Measurements from ENCODE around the gene CDPF1. TPM values are rescaled to one million over a fixed set of nuclear protein-coding genes. Genes with fewer than 3 reads are reported as not detected.

CDPF1 gene
- total and polyA plus RNA-seq, 2 experiments from 2014 or later: 10.1 to 14.5 TPM

DNA sequence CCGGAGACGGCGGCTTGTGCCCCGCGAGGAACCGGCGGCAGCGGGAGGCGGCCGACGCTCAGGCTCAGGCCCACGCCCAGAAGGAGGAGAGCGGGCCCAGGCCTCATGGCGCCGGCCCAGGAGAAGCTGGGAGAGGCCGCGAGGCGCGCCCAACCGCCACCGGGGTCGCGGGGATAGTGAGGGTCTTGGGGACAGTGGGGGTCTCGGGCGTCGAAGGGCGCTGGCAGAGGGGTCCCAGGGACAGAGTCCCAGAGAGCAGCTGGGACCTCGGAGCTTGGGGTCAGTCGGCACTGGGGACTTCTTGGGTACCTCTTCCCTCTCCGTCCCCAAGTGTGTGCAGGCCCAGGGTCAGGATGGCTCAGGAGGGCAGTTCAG lies 13.1 kb upstream of the CDPF1 start, which contains the start of gene PKDREJ:
PKDREJ (minus strand) TSS at position 128 of the 375 bp plus-strand sequence; CDS start at position 107, 21 bp downstream.
- Mint-ChIP-seq H3K27me3 (ENCODE audit: insufficient read depth, low read depth, poor library complexity) (peaks cover 53% of the 10 kb centered on the region), H3K9me3 (peaks cover 55% of the 10 kb centered on the region)

More for the DNA sequence above, 13.1 kb upstream of the CDPF1 start, which contains the start of gene PKDREJ:
- Histone ChIP-seq H2AFZ (peak within 1 kb of the TSS; percentile 85), H3K27ac (ENCODE audit: low read depth) (no peak within 1 kb of the TSS), H4K20me1 (replicated peaks; ENCODE audit: insufficient read depth) (no peaks in the 10 kb centered on the region), H3K4me3 (peak within 1 kb of the TSS; percentile 49), H3K79me2 (replicated peaks; ENCODE audit: insufficient read depth) (no peaks in the 10 kb centered on the region), H3K9me2 (ENCODE audit: insufficient read depth) (no peaks in the 10 kb centered on the region; the same call in 1 of the 2 replicates), H3K4me1 (ENCODE audit: insufficient read depth) (no peaks in the 10 kb centered on the region), H3F3A (replicated peaks; ENCODE audit: low read depth) (0 out of 2 replicates have a peak, but pooled peaks cover 3% of the 10 kb centered on the region), H3K4me2 (peak within 1 kb of the TSS; percentile 73), H3K27me3 (ENCODE audit: insufficient read depth) (peaks cover 64% of the 10 kb centered on the region), H3K36me3 (ENCODE audit: insufficient read depth) (no peaks in the 10 kb centered on the region)
- H3K4me1 Mint-ChIP-seq: peaks cover 5% of the 10 kb centered on the region
- TF ChIP-seq, protein P1, sequence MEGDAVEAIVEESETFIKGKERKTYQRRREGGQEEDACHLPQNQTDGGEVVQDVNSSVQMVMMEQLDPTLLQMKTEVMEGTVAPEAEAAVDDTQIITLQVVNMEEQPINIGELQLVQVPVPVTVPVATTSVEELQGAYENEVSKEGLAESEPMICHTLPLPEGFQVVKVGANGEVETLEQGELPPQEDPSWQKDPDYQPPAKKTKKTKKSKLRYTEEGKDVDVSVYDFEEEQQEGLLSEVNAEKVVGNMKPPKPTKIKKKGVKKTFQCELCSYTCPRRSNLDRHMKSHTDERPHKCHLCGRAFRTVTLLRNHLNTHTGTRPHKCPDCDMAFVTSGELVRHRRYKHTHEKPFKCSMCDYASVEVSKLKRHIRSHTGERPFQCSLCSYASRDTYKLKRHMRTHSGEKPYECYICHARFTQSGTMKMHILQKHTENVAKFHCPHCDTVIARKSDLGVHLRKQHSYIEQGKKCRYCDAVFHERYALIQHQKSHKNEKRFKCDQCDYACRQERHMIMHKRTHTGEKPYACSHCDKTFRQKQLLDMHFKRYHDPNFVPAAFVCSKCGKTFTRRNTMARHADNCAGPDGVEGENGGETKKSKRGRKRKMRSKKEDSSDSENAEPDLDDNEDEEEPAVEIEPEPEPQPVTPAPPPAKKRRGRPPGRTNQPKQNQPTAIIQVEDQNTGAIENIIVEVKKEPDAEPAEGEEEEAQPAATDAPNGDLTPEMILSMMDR (conservative IDR thresholded peaks at IDR 0.05; ENCODE audit: low read depth in 2 of 2): no peak
- TF ChIP-seq POLR2AphosphoS5 (IDR thresholded peaks at IDR 0.05; ENCODE audit: low read depth) (no peak), STAT1 (IDR thresholded peaks at IDR 0.05; ENCODE audit: unreplicated experiment) (no peak), NANOG (IDR thresholded peaks at IDR 0.05; ENCODE audit: borderline replicate concordance) (no peak)
- TF ChIP-seq, protein P2, sequence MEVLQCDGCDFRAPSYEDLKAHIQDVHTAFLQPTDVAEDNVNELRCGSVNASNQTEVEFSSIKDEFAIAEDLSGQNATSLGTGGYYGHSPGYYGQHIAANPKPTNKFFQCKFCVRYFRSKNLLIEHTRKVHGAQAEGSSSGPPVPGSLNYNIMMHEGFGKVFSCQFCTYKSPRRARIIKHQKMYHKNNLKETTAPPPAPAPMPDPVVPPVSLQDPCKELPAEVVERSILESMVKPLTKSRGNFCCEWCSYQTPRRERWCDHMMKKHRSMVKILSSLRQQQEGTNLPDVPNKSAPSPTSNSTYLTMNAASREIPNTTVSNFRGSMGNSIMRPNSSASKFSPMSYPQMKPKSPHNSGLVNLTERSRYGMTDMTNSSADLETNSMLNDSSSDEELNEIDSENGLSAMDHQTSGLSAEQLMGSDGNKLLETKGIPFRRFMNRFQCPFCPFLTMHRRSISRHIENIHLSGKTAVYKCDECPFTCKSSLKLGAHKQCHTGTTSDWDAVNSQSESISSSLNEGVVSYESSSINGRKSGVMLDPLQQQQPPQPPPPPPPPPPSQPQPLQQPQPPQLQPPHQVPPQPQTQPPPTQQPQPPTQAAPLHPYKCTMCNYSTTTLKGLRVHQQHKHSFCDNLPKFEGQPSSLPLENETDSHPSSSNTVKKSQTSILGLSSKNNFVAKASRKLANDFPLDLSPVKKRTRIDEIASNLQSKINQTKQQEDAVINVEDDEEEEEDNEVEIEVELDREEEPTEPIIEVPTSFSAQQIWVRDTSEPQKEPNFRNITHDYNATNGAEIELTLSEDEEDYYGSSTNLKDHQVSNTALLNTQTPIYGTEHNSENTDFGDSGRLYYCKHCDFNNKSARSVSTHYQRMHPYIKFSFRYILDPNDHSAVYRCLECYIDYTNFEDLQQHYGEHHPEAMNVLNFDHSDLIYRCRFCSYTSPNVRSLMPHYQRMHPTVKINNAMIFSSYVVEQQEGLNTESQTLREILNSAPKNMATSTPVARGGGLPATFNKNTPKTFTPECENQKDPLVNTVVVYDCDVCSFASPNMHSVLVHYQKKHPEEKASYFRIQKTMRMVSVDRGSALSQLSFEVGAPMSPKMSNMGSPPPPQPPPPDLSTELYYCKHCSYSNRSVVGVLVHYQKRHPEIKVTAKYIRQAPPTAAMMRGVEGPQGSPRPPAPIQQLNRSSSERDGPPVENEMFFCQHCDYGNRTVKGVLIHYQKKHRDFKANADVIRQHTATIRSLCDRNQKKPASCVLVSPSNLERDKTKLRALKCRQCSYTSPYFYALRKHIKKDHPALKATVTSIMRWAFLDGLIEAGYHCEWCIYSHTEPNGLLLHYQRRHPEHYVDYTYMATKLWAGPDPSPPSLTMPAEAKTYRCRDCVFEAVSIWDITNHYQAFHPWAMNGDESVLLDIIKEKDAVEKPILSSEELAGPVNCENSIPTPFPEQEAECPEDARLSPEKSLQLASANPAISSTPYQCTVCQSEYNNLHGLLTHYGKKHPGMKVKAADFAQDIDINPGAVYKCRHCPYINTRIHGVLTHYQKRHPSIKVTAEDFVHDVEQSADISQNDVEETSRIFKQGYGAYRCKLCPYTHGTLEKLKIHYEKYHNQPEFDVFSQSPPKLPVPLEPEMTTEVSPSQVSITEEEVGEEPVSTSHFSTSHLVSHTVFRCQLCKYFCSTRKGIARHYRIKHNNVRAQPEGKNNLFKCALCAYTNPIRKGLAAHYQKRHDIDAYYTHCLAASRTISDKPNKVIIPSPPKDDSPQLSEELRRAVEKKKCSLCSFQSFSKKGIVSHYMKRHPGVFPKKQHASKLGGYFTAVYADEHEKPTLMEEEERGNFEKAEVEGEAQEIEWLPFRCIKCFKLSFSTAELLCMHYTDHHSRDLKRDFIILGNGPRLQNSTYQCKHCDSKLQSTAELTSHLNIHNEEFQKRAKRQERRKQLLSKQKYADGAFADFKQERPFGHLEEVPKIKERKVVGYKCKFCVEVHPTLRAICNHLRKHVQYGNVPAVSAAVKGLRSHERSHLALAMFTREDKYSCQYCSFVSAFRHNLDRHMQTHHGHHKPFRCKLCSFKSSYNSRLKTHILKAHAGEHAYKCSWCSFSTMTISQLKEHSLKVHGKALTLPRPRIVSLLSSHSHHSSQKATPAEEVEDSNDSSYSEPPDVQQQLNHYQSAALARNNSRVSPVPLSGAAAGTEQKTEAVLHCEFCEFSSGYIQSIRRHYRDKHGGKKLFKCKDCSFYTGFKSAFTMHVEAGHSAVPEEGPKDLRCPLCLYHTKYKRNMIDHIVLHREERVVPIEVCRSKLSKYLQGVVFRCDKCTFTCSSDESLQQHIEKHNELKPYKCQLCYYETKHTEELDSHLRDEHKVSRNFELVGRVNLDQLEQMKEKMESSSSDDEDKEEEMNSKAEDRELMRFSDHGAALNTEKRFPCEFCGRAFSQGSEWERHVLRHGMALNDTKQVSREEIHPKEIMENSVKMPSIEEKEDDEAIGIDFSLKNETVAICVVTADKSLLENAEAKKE (CRISPR knock-in tag; IDR thresholded peaks at IDR 0.05): no peak
- TF ChIP-seq, protein P3, sequence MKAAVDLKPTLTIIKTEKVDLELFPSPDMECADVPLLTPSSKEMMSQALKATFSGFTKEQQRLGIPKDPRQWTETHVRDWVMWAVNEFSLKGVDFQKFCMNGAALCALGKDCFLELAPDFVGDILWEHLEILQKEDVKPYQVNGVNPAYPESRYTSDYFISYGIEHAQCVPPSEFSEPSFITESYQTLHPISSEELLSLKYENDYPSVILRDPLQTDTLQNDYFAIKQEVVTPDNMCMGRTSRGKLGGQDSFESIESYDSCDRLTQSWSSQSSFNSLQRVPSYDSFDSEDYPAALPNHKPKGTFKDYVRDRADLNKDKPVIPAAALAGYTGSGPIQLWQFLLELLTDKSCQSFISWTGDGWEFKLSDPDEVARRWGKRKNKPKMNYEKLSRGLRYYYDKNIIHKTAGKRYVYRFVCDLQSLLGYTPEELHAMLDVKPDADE (IDR thresholded peaks at IDR 0.05): no peak
- peak within 1 kb of the TSS; percentile 62 for H3K4me3 Mint-ChIP-seq
- peaks cover 34% of the 10 kb centered on the region for H3K36me3 Mint-ChIP-seq (ENCODE audit: low read depth)
- no peak for DNase-seq (ENCODE audit: low spot score)
- no peak within 1 kb of the TSS for H3K27ac Mint-ChIP-seq
- peak; percentile 10 for ATAC-seq

Data from GM23338 (cell line).